CD4-positive, alpha-beta T cell treated with Interleukin-17A for 1 hour (primary cell): Measurements from ENCODE around the gene AACS.
"Not testable (repeated sequence)": the region's sequence is repeated elsewhere in the genome, so short reads cannot be mapped to it uniquely, and the experiment has no call there.

Experiments used
- DNase-seq: peaks from one replicate; pipeline ENCODE4 v3.0.0-alpha.2; 2020

AACS gene

GRCh38 chr12:125092108-125092871 lies 27.1 kb downstream of the AACS start:
- no peak for DNase-seq

DNA sequence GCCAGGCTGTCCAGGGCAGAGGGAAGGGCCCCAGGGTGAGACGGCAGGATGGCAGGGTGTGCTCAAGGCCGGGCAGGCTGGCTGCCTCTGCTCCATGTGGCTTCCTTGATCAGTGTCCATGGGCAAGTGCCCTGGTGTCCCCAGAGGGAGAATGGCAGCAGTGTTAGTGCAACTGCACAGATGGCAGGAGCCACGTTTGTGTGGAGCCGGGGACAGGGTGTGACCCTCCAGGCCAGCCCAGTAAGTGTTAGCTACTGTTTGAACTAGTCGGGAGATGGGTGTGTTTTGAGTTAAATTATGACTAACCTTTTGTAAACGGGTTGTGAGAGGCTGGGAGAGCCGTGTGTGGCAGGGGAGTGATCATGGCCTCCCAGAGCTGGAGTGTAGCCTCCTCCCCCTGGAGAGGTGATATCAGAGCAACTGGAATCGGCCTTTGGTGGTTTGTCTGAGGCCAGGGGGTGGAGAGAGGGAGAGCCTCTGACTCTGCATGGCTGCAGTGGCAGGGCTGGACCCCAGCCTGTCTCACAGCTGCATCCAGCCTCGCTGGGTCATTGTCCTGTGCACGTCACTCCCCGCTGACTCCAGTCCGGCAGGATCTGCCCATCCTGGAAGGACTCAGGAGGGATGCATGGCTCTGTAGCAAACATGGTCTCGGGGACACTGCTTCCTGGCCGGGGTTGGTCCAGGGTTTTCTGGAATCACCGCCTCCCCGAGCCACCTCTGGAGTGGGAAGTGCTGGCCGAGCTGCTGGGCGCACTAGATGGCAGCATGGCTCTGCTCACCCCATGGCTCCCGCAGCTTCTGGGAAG lies 27.8 kb downstream of the AACS start:
- DNase-seq: no peak

DNA sequence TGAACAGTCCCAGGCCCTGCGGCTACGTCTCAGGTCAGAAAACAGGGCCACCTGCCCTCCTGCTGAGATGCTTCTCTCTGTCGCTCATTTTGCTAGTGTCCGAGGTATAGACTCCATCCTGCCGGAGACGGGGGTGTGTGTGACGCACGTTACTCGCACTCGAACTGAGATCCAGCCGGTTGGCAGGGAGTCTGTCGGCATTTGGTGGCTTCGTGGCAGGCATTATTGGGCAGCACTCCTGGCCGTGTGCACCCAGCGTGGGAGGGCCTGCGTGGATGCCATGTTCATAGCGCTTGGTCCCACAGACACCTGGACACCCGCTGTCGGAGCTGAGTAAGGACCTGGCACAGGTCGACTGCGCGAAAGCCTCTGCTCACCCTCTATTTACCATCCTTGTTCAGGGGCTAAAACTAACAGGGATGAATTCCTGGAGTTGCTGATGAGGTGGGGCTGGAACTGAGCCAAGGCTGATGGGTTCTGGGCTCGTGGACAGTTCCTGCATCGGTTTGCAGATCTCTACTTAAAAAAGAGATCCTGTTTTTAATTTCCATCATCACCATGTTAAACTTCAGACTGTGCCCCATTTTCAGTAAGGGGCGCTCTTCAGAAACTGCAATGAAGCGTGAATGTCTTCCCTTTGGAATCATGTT lies 28.6 kb downstream of the AACS start:
- DNase-seq: no peak

DNA sequence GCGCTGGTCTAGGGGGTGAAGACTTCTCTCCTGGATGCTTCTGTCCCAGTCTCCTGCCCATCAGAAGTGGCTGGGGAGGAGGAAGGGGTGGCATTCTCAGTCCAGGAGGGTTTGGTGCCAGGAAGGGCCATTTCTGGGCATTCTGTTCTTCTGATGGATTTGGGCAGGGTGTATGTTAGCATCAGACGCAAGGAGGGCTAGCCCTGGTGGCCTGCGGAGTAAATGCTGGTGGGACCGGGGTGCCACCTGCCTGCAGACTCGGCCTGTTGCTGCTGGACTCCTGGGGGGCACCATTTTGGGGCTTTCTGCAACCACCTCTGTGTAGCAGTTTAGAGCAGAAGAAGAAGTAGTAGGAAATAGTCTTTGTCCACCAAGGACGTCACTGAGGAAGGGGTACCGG lies 31.7 kb downstream of the AACS start:
- DNase-seq: no peak

- no peak for DNase-seq
These were observed 32.2 kb downstream of the AACS start for GRCh38 chr12:125097427-125097826.

GRCh38 chr12:125098676-125099408 lies 33.6 kb downstream of the AACS start:
- DNase-seq: no peak

DNA sequence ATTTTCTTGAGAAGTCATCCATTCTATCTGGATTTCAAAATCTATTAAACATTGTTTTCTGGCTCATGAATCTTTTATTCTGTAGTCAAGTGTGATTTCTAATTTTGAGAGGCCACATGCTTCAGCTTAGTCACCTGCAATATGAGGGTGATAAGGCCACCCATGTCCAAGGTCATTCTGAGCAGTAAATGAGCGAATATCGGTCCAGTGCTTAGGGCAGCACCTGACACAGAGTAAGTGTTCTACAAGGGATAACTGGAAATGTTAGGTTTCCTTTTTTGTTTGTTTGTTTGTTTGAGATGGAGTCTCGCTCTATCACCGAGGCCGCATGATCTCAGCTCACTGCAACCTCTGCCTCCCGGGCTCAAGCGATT lies 34.2 kb downstream of the AACS start:
- DNase-seq: no peak

GRCh38 chr12:125100551-125101434 lies 35.6 kb downstream of the AACS start:
- DNase-seq: no peak

DNA sequence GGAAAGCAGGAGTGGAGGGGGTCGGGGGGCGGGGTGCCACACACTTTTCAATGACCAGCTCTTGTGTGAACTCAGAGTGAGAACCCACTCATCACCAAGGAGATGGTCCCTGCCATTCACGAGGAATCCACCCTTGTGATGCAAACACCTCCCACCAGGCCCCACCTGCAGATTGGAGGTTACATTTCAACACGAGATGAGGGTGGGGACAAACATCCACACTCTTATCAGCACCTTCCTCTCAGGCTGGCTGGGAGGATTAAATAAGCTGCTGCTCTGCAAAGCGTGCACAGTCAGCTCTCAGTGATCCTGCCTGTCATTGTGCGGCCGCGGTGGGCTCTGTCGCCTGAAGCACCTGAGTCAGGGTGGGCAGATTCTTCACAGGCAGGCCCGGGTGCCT lies 39.7 kb downstream of the AACS start:
- no peak for DNase-seq

- DNase-seq: no peak
These were observed 40.4 kb downstream of the AACS start for GRCh38 chr12:125105600-125105999.

DNA sequence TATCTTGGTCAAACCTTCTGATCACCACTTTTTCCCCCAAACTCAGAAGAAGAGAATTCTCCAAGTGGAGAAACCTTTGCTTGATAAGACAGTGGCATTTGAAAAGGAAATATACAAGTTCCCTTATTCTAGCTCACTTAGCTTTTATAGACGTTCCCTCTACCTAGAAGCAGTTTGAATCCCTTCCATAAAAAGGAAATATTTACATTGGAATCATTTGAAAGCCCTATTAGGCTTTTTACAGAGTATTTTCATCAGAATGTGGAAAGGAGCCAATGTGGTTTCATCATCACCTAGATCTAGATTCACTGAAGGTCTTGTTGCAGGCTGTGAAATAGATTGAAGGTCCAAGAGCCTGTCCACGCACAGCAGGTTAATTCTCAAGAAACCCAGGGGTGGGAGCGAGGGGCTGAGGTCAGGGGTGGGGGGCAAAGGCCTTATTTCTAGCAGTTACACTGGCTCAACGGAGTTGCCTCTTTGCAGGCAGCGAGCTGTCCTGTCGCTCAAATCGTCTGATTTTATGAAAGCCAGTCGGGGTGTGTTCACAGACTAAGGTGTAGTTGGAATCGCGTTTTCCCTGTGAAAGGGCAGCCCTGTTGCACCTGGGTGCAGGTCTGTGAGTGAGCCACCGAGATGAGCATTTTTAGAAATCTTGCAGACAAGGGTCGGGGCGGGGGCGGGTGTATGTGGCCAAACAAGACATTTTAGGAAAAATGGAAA lies 45.6 kb downstream of the AACS start:
- DNase-seq: no peak

DNA sequence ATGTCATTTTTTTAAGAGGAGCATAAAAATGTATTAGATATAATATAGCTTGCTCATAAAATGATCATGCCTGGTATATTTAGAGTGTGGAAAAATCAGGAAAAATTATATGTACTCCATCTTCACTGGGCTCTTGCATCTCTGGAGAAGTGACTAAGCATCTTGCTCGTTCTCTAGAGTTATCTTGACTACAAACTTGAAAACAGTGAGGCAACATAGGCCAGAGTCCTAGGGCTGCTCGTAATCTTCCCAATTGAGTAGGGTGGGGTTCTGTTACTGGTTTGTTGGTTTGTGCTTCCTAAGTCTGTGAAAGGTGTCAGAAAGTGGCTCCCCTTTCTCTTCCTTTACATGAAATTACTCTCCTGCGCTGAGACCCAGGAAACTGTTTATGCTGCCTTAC lies 46.2 kb downstream of the AACS start:
- no peak for DNase-seq

DNA sequence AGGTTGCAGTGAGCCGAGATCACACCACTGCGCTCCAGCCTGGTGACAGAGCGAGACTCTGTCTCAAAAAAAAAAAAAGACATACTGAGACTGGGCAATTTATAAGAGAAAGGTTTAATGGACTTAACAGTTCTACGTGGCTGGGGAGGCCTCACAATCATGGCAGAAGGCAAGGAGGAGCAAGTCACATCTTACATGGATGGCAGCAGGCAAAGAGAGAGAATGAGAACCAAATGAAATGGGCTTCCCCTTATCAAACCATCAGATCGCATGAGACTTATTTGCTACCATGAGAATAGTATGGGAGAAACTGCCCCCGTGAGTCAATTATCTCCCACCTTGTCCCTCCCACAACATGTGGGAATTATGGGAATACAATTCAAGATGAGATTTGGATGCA lies 47.4 kb downstream of the AACS start:
- not testable (repeated sequence) for DNase-seq

GRCh38 chr12:125113263-125113662 lies 48.0 kb downstream of the AACS start:
- no peak for DNase-seq

- no peak for DNase-seq
These were observed 48.6 kb downstream of the AACS start for GRCh38 chr12:125113789-125114188.

- no peak for DNase-seq
These were observed 49.3 kb downstream of the AACS start for GRCh38 chr12:125114365-125115141.

DNA sequence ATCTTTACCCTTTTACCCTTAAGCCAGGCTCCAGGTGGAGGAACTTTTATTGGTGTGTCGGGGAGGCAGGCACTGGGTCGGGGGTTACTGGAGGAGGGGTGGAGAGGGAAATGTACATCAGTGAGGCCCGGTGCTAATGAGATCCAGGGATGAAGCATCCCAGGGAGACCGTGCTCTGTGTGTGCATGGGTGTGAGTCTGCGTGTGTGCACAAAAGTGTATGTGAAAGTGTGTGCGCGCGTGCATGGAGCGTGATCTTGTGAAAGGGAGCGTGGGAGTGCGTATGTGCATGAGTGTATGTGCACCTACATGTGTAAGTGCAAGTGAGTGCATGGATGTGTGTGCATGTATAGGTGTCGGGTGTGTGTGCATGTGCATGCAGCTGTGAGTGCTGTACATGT lies 55.3 kb downstream of the AACS start:
- no peak for DNase-seq

- DNase-seq: no peak
These were observed 55.9 kb downstream of the AACS start for GRCh38 chr12:125121106-125121505.

GRCh38 chr12:125122668-125123067 lies 57.4 kb downstream of the AACS start:
- no peak for DNase-seq

DNA sequence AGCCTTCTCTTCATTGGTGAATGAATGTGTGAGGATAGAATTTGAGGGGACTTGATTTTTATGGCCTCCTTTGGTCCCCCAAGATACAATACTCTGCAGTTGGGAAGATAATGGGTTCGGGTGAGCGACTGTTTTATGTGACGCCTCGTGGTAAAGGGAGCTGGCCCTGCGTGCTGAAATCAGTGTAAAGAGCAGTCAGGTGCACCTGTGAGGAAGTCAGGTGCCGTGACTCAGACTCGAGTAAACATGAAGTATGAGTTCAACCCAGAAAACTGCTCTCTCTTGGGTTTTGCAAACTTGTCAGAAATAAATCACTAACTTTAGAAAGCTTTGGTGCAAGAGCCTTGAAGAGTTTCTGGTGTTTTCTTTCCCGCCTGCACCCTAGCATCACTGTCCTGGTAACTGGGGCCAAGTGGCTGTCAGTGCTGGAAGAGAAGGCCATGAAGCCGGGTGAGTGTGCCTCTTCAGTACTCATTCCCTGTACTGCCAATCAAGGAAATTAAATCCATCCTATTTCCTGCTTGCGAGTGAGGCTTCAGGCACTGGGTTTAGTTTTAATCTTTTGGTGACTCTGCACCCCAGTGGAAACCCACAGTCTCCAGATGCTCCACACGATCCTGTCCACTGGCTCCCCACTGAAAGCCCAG lies 59.2 kb downstream of the AACS start:
- DNase-seq: no peak
